Measurements from ENCODE around the gene NR2E3. TPM values are rescaled to one million over a fixed set of nuclear protein-coding genes. Genes with fewer than 3 reads are reported as not detected.

The NR2E3 gene
- total RNA-seq, 4 donors from 2014 or later, result 0.45 to 1.0 (median 0.54) TPM; not detected in 1

GRCh38 chr15:71786673-71787072 is 23.7 kb upstream of the NR2E3 start:
- intact Hi-C loops (cut with DNase I), result no loop called here
- H3K27me3 ChIP-seq, result no peaks in the 10 kb centered on the region
- H3K9me3 ChIP-seq, result no peaks in the 10 kb centered on the region
- WGBS, 2 donors, result 87 to 90% methylated on average over 7 of the region's 7 CpGs
- H3K4me3 ChIP-seq (replicated peaks in 1 of 3), result no peak overlapping the region
- no peaks in the 10 kb centered on the region for H3K4me1 ChIP-seq
- no peak for DNase-seq
- H3K36me3 ChIP-seq, result no peaks in the 10 kb centered on the region
- TF ChIP-seq CTCF (IDR thresholded peaks at IDR 0.05), result no peak
- TF ChIP-seq POLR2A (IDR thresholded peaks at IDR 0.05), result no peak
- no peak overlapping the region for H3K27ac ChIP-seq

GRCh38 chr15:71788646-71789579 is 21.4 kb upstream of the NR2E3 start:
- no peak overlapping the region for H3K27ac ChIP-seq

GRCh38 chr15:71789616-71790015 is 20.7 kb upstream of the NR2E3 start:
- TF ChIP-seq POLR2A (IDR thresholded peaks at IDR 0.05) (no peak), CTCF (IDR thresholded peaks at IDR 0.05) (no peak)
- intact Hi-C loops (cut with DNase I), result no loop called here
- 95 to 99% methylated on average over 6 of the region's 6 CpGs for WGBS, 2 donors
- H3K27me3 ChIP-seq, result no peaks in the 10 kb centered on the region
- no peak for DNase-seq
- H3K4me1 ChIP-seq, result no peaks in the 10 kb centered on the region
- no peak overlapping the region for H3K27ac ChIP-seq
- H3K36me3 ChIP-seq, result no peaks in the 10 kb centered on the region
- no peak overlapping the region for H3K4me3 ChIP-seq (replicated peaks in 1 of 3)
- no peaks in the 10 kb centered on the region for H3K9me3 ChIP-seq

More at GRCh38 chr15:71788646-71789579, 21.4 kb upstream of the NR2E3 start:
- H3K4me1 ChIP-seq, result no peaks in the 10 kb centered on the region
- TF ChIP-seq POLR2A (IDR thresholded peaks at IDR 0.05), result no peak
- TF ChIP-seq CTCF (IDR thresholded peaks at IDR 0.05), result no peak
- H3K9me3 ChIP-seq, result no peaks in the 10 kb centered on the region
- 89 to 91% methylated on average over 15 of the region's 15 CpGs for WGBS, 2 donors
- intact Hi-C loops (cut with DNase I), result no loop called here
- H3K27me3 ChIP-seq, result no peaks in the 10 kb centered on the region
- no peaks in the 10 kb centered on the region for H3K36me3 ChIP-seq
- no peak for DNase-seq
- no peak overlapping the region for H3K4me3 ChIP-seq (replicated peaks in 1 of 3)

- Histone ChIP-seq H3K4me3 (replicated peaks in 1 of 3) (no peak overlapping the region), H3K4me1 (no peaks in the 10 kb centered on the region), H3K36me3 (no peaks in the 10 kb centered on the region), H3K27ac (no peak overlapping the region), H3K9me3 (no peaks in the 10 kb centered on the region), H3K27me3 (no peaks in the 10 kb centered on the region)
- no peak for DNase-seq
- intact Hi-C loops (cut with DNase I), result no loop called here
- WGBS, 2 donors, result 78 to 84% methylated on average over 10 of the region's 10 CpGs
- TF ChIP-seq CTCF (IDR thresholded peaks at IDR 0.05), result no peak
- no peak for TF ChIP-seq POLR2A (IDR thresholded peaks at IDR 0.05)
Measured at GRCh38 chr15:71790081-71790480, 20.3 kb upstream of the NR2E3 start.

- H3K4me3 ChIP-seq (replicated peaks in 1 of 3), result no peak overlapping the region
- H3K4me1 ChIP-seq, result no peaks in the 10 kb centered on the region
- no peaks in the 10 kb centered on the region for H3K36me3 ChIP-seq
- no peak overlapping the region for H3K27ac ChIP-seq
- no peaks in the 10 kb centered on the region for H3K27me3 ChIP-seq
- no peak for DNase-seq
- TF ChIP-seq POLR2A (IDR thresholded peaks at IDR 0.05) (no peak), CTCF (IDR thresholded peaks at IDR 0.05) (no peak)
- intact Hi-C loops (cut with DNase I), result no loop called here
- no peaks in the 10 kb centered on the region for H3K9me3 ChIP-seq
- 94 to 95% methylated on average over 7 of the region's 7 CpGs for WGBS, 2 donors
Measured at GRCh38 chr15:71791975-71792374, 18.4 kb upstream of the NR2E3 start.

Data from thyroid gland (tissue), 4 donors.